GM12875 (cell line): ENCODE results near the gene MCF2L2.

Source experiments
- H3K4me3 ChIP-seq: one replicate; pipeline ENCODE4 v1.5.1; 2011; ENCODE audit warnings: low read depth, low read length, control low read depth
- TF ChIP-seq, protein P1 (sequence below): IDR thresholded peaks from 2 replicates; pipeline ENCODE4 v1.5.1; 2011; ENCODE audit warnings: low read depth, mild to moderate bottlenecking, control low read depth, inconsistent platforms, low read length, moderate library complexity, borderline replicate concordance; ENCODE audit not compliant: insufficient read depth

The MCF2L2 gene

DNA sequence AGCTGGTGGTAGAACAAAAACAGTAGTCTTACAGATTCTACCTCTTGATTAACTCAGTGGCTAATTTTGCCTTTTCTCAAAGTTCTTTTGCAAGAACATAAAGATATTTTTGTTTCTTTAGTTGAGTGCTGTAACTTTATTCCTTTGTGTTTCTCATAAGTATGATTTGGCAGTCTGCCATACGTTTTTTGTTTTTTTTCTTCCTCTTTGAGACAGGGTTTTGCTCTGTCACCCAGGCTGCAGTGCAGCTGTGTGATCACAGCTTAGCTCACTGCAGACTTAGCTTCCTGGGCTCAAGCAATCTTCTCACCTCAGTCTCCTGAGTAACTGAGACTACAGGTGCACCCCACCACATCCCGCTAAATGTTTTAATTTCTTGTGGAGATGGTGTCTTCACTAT, 153.0 kb downstream of the MCF2L2 start:
- TF ChIP-seq, protein P1, sequence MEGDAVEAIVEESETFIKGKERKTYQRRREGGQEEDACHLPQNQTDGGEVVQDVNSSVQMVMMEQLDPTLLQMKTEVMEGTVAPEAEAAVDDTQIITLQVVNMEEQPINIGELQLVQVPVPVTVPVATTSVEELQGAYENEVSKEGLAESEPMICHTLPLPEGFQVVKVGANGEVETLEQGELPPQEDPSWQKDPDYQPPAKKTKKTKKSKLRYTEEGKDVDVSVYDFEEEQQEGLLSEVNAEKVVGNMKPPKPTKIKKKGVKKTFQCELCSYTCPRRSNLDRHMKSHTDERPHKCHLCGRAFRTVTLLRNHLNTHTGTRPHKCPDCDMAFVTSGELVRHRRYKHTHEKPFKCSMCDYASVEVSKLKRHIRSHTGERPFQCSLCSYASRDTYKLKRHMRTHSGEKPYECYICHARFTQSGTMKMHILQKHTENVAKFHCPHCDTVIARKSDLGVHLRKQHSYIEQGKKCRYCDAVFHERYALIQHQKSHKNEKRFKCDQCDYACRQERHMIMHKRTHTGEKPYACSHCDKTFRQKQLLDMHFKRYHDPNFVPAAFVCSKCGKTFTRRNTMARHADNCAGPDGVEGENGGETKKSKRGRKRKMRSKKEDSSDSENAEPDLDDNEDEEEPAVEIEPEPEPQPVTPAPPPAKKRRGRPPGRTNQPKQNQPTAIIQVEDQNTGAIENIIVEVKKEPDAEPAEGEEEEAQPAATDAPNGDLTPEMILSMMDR, result no peak
- no peak overlapping the region for H3K4me3 ChIP-seq

- TF ChIP-seq, protein P1, result no peak
- H3K4me3 ChIP-seq, result no peak overlapping the region
Observed at GRCh38 chr3:183274609-183275008, 153.8 kb downstream of the MCF2L2 start.

DNA sequence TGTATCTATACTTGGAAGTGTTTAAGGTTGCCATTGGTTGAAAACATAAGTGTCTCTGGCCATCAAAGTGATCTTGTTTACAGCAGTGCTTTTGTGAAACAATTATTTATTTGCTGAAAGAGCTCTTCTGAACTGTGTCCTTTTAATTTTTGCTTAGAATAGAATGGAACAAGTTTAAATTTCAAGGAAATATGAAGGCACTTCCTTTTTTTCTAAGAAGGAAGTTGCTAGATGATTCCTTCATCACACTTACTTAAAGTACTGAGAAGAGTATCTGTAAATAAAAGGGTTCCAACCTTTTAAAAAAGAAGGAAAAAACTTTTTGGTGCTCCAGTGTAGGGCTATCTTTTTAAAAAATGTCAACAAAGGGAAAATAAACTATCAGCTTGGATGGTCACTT, 155.6 kb downstream of the MCF2L2 start:
- H3K4me3 ChIP-seq, result no peak overlapping the region
- TF ChIP-seq, protein P1, result no peak

DNA sequence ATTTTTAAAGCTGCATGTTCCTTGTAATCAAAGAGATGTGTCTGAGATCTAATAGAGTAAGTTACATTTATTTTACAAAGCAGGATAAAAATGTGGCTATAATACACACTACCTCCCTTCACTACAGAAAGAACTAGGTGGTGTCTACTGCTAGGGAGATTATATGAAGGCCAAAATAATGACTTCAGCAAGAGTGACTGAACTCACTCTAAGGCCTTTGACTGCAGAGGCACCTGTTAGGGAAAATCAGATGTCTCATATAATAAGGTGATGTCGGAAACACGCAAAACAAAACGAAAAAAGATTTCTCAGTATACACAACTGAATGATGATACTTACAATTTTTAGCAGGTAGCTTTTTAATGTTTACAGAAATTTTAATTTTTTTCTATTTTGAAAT, 156.3 kb downstream of the MCF2L2 start:
- TF ChIP-seq, protein P1, result no peak
- H3K4me3 ChIP-seq, result no peak overlapping the region

- TF ChIP-seq, protein P1, result no peak
- no peak overlapping the region for H3K4me3 ChIP-seq
Observed at GRCh38 chr3:183270344-183270743, 158.1 kb downstream of the MCF2L2 start.

- TF ChIP-seq, protein P1, result no peak
- H3K4me3 ChIP-seq, result no peak overlapping the region
Observed at GRCh38 chr3:183269345-183269744, 159.1 kb downstream of the MCF2L2 start.

DNA sequence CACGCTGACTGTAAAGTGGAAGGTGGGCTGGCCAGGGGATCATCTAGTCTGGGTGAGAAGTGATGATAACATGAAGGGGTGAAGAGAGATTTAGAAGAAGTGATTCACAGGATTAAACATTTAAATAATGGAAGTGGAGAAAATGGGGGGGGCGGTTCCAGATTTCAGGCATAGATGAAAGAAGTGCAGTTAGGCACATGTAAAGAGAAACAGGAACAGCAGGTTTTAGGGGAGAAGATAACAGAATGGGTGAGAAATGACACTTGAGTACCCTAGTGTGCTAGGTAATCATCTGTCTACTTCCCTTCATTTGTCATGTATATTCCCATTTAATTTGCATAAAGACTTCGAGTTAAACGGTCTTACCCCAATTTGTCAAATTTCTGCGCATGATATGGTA, 160.1 kb downstream of the MCF2L2 start:
- H3K4me3 ChIP-seq, result no peak overlapping the region
- TF ChIP-seq, protein P1, result no peak
